Esophagus squamous epithelium (tissue), 4 donors: ENCODE data around the gene MAST3.

Source experiments
- POLR2A ChIP-seq, 4 donors: fragments of 450-650 bp; IDR thresholded peaks; one replicate each; pipeline ENCODE4 v1.6.1; 2017; ENCODE audit warnings: antibody characterized with exemption in 4 of 4, mild to moderate bottlenecking in 4 of 4, moderate library complexity in 3 of 4
- TF ChIP-seq, protein P1 (sequence below), 6 experiments: fragments of 450-650 bp in 4 of 6; fragments of 200-600 bp in 2 of 6; sonication (generic) in 2 of 6; IDR thresholded peaks; one replicate each; pipeline ENCODE4 v1.5.1; 2016 to 2019; ENCODE audit warnings: antibody characterized with exemption in 6 of 6, mild to moderate bottlenecking in 4 of 6, moderate library complexity in 4 of 6

DNA sequence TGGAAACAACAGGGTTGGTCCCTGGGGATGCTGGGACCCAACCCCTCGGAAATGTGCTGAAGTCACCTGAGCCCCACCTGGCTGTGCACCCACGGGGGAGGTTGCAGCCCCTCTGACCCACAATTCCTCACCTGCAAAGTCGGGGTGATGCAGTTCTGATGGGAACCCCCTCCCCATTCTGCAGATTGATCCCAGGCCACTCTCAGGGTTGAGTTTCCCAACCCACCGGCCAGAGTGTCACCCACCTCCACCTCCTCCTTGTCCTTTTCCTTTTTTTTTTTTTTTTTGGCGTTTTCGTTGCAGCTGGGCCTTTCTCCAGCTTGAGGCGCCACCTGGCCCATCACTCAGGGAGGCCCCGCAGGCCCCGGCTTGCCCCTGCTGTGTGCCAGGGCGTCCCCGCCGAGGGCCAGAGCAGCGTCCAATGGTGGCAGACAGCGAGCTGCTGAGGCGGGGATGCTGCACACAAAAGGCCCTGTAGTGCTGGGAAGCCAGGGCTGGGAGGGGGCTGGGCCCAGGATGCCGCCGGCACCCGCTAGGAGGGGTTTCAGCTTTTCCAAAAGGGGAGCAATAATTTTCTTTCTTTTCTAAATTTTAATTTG lies 60.0 kb downstream of the MAST3 start:
- TF ChIP-seq, protein P1, sequence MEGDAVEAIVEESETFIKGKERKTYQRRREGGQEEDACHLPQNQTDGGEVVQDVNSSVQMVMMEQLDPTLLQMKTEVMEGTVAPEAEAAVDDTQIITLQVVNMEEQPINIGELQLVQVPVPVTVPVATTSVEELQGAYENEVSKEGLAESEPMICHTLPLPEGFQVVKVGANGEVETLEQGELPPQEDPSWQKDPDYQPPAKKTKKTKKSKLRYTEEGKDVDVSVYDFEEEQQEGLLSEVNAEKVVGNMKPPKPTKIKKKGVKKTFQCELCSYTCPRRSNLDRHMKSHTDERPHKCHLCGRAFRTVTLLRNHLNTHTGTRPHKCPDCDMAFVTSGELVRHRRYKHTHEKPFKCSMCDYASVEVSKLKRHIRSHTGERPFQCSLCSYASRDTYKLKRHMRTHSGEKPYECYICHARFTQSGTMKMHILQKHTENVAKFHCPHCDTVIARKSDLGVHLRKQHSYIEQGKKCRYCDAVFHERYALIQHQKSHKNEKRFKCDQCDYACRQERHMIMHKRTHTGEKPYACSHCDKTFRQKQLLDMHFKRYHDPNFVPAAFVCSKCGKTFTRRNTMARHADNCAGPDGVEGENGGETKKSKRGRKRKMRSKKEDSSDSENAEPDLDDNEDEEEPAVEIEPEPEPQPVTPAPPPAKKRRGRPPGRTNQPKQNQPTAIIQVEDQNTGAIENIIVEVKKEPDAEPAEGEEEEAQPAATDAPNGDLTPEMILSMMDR (IDR thresholded peaks at IDR 0.05), result no peak
- no peak for TF ChIP-seq POLR2A (IDR thresholded peaks at IDR 0.05)
